Parathyroid adenoma (tissue), 2 donors: ENCODE results near the gene VPS13D.

Experiments
- H2AFZ ChIP-seq: fragments of 300-600 bp; sonication (generic); one replicate; pipeline ENCODE4 v1.7.0; 2017; ENCODE audit warnings: antibody characterized with exemption, mild to moderate bottlenecking
- H3K27ac ChIP-seq: fragments of 300-600 bp; sonication (generic); one replicate; pipeline ENCODE4 v1.7.0; 2017
- H3K27me3 ChIP-seq: fragments of 300-600 bp; sonication (generic); one replicate; pipeline ENCODE4 v1.7.0; 2017; ENCODE audit warnings: low read length; ENCODE audit not compliant: control insufficient read depth, insufficient read depth
- H3K36me3 ChIP-seq: fragments of 300-600 bp; sonication (generic); one replicate; pipeline ENCODE4 v1.7.0; 2017; ENCODE audit warnings: low read length; ENCODE audit not compliant: control insufficient read depth, insufficient read depth
- H3K4me1 ChIP-seq: fragments of 300-600 bp; sonication (generic); one replicate; pipeline ENCODE4 v1.7.0; 2017; ENCODE audit warnings: control low read depth
- H3K4me2 ChIP-seq: fragments of 300-600 bp; sonication (generic); one replicate; pipeline ENCODE4 v1.7.0; 2017; ENCODE audit warnings: low read length
- H3K4me3 ChIP-seq: fragments of 300-600 bp; sonication (generic); one replicate; pipeline ENCODE4 v1.7.0; 2017; ENCODE audit warnings: low read depth, low read length
- H3K79me2 ChIP-seq: fragments of 300-600 bp; sonication (generic); one replicate; pipeline ENCODE4 v1.7.0; 2017; ENCODE audit warnings: control low read depth
- H3K9ac ChIP-seq: fragments of 300-600 bp; sonication (generic); one replicate; pipeline ENCODE4 v1.7.0; 2017; ENCODE audit warnings: mild to moderate bottlenecking
- H3K9me3 ChIP-seq: fragments of 300-600 bp; sonication (generic); one replicate; pipeline ENCODE4 v1.7.0; 2017; ENCODE audit warnings: low read length; ENCODE audit not compliant: control insufficient read depth
- TF ChIP-seq, protein P1 (sequence below): fragments of 300-600 bp; sonication (generic); IDR thresholded peaks from one replicate; pipeline ENCODE4 v1.7.0; 2017; ENCODE audit warnings: antibody characterized with exemption, mild to moderate bottlenecking
- donor health status: primary hyperparathyroidism.

VPS13D gene

GRCh38 chr1:12182410-12182984 lies 47.3 kb upstream of the VPS13D start:
- Histone ChIP-seq H3K79me2 (no peaks in the 10 kb centered on the region), H3K4me3 (no peak overlapping the region), H3K9me3 (no peaks in the 10 kb centered on the region), H3K27me3 (no peaks in the 10 kb centered on the region), H3K27ac (no peak overlapping the region), H3K9ac (no peak overlapping the region), H3K36me3 (no peaks in the 10 kb centered on the region), H3K4me1 (no peaks in the 10 kb centered on the region), H2AFZ (no peak overlapping the region), H3K4me2 (no peak overlapping the region)
- TF ChIP-seq, protein P1, sequence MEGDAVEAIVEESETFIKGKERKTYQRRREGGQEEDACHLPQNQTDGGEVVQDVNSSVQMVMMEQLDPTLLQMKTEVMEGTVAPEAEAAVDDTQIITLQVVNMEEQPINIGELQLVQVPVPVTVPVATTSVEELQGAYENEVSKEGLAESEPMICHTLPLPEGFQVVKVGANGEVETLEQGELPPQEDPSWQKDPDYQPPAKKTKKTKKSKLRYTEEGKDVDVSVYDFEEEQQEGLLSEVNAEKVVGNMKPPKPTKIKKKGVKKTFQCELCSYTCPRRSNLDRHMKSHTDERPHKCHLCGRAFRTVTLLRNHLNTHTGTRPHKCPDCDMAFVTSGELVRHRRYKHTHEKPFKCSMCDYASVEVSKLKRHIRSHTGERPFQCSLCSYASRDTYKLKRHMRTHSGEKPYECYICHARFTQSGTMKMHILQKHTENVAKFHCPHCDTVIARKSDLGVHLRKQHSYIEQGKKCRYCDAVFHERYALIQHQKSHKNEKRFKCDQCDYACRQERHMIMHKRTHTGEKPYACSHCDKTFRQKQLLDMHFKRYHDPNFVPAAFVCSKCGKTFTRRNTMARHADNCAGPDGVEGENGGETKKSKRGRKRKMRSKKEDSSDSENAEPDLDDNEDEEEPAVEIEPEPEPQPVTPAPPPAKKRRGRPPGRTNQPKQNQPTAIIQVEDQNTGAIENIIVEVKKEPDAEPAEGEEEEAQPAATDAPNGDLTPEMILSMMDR: no peak

DNA sequence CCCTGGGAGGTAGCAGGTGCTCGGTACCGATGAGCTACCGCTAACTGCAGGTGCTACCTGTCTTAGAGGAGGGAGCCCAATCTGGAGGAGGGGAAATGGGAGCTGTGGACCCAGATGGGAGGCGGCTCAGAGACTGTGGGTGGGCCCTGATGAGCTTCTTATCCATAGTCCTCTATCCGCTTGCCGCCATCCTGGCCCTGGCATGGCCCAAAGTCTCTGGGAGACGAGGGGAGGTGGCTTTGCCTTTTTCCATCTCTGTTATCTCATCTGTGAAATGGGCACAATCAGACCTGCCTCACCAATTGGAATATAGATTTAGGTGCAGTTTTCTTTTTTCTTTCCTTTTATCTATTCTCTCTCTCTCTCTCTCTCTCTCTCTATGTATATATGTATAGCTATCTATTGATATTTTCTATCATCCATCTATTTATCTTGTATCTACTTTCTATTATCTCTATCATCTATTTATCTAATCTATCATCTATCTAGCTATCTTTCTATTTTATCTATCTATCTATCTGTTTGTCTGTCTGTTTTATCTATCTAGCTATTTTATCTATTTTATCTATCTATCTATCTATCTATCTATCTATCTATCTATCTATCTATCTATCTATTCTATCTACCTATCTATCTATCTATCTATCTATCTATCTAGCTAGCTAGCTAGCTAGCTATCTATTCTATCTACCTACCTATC lies 46.6 kb upstream of the VPS13D start:
- H3K4me2 ChIP-seq: no peak overlapping the region
- no peak overlapping the region for H3K4me3 ChIP-seq
- H2AFZ ChIP-seq: no peak overlapping the region
- no peaks in the 10 kb centered on the region for H3K27me3 ChIP-seq
- no peaks in the 10 kb centered on the region for H3K79me2 ChIP-seq
- no peaks in the 10 kb centered on the region for H3K36me3 ChIP-seq
- no peak overlapping the region for H3K9ac ChIP-seq
- H3K27ac ChIP-seq: no peak overlapping the region
- no peaks in the 10 kb centered on the region for H3K4me1 ChIP-seq
- no peaks in the 10 kb centered on the region for H3K9me3 ChIP-seq
- TF ChIP-seq, protein P1: no peak

GRCh38 chr1:12184008-12184681 lies 45.7 kb upstream of the VPS13D start:
- TF ChIP-seq, protein P1: no peak
- Histone ChIP-seq H2AFZ (no peak overlapping the region), H3K9me3 (no peaks in the 10 kb centered on the region), H3K4me1 (no peaks in the 10 kb centered on the region), H3K4me2 (no peak overlapping the region), H3K36me3 (no peaks in the 10 kb centered on the region), H3K9ac (no peak overlapping the region), H3K27me3 (no peaks in the 10 kb centered on the region), H3K27ac (peak overlapping the region; percentile 67), H3K4me3 (no peak overlapping the region), H3K79me2 (no peaks in the 10 kb centered on the region)

DNA sequence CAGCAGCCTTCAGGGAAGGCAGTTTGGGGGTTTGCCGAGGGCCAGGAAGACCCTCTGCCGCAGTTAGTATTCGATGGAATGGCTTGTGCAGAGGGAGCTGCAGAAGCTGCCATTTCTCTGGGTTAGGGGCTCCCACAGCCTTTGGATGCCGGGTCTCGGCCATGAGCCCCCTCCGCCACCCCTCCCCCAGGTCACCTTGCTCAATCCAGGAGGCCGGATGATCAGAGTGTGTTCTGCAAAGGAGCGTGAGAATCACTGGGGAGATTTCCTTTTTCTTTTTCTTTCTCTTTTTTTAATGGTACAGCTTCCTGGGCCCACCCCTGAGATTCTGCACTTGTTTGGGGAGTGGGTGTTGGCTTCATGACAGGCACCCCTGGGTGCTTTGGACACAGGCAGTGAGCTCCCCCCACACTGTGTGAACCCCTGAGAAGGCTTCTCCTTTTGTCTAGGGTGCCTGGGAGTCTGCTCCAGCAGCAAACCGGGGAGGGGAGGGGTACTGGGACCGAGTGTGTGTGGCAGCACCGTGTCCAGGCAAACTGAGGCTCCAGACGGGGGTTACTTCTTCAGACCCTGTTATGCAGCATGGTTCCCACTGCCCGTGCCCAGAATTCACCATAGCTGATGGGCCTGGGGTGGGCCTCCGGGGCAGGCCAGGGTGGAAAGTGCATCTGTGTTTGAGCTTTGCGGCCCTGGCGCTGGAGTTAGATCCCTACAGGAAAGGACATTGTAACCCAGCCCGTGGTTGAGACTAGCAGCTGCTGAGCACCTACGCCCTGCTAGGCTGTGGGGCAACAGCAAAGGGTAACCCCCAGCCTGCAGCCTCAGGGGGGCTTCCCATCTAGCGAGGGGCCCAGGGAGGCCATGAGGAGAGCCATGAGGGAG lies 44.6 kb upstream of the VPS13D start:
- TF ChIP-seq, protein P1: no peak
- H2AFZ ChIP-seq: no peak overlapping the region
- no peaks in the 10 kb centered on the region for H3K9me3 ChIP-seq
- H3K4me2 ChIP-seq: no peak overlapping the region
- H3K36me3 ChIP-seq: no peaks in the 10 kb centered on the region
- no peaks in the 10 kb centered on the region for H3K27me3 ChIP-seq
- no peaks in the 10 kb centered on the region for H3K79me2 ChIP-seq
- H3K27ac ChIP-seq: peak overlapping the region; percentile 67
- H3K4me3 ChIP-seq: no peak overlapping the region
- H3K9ac ChIP-seq: no peak overlapping the region
- no peaks in the 10 kb centered on the region for H3K4me1 ChIP-seq
